H7 (cell line): ENCODE results near the gene ACOX1. TPM values are rescaled to one million over a fixed set of nuclear protein-coding genes. Genes with fewer than 3 reads are reported as not detected.

ENCODE experiments used
- DNase-seq: peaks from one replicate; pipeline ENCODE4 v3.0.0; 2012
- H3K27me3 ChIP-seq: 2 replicates; pipeline ENCODE4 v1.6.0; 2011; ENCODE audit warnings: mild to moderate bottlenecking, low read length; ENCODE audit not compliant: control insufficient read depth, insufficient read depth
- H3K36me3 ChIP-seq: replicated peaks from 2 replicates; pipeline ENCODE4 v1.5.1; 2011; ENCODE audit warnings: low read length; ENCODE audit not compliant: control insufficient read depth, insufficient read depth
- H3K4me3 ChIP-seq: 2 replicates; pipeline ENCODE4 v1.5.1; 2011; ENCODE audit warnings: low read depth, mild to moderate bottlenecking, control low read depth, low read length, moderate library complexity; ENCODE audit not compliant: insufficient read depth
- total RNA-seq: library from RNA; depleted of rRNA; stranded (reverse); fragments of >200 nt; shearing (Covaris generic); gene quantifications from 2 replicates; pipeline ENCODE4 v1.2.3, GENCODE V29; 2014

Gene ACOX1
- total RNA-seq, 1 experiment from 2014 or later = 38.3 TPM

DNA sequence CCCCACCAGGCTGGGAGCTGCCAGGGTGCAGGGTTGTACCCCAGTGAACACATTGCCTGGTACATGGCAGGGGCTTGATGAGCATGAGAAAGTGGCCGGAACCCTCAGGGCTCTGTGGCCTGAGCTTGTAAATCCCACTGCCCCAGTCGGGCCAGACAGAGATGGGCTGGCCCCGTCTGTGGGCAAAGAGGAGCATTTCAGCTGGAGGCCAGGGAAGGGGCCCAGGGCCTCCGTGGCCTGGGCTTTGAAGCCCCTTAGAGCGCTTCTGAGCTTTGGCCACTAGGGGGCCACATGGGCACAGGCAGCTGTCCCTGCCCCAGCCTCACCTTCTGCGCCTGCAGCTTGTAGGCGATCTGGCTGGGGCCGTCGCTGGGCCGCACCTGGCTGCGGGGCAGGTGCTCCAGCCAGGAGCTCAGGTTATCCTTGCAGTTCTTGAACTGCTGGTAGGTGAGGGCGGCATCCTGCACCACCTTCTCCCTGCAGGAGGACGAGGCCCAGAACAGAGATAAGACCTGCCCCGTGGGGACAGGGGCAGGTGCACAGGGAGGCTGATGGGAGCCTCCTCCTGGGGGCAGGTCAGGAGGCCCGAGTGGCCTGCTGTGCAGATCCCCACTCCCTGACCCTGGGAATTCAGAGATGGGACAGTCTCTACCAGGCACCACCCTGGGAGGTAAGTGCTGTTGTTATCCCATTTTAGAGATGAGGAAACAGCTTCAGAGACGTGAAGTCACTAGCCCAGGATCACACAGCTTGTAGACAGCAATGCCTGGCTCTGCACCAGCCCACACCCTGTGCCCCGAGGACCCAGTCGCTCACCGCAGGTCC, 35.3 kb upstream of the ACOX1 start:
- peak; percentile 98 for DNase-seq
- Histone ChIP-seq H3K36me3 (no peaks in the 10 kb centered on the region), H3K27me3 (no peaks in the 10 kb centered on the region), H3K4me3 (no peak overlapping the region)

DNA sequence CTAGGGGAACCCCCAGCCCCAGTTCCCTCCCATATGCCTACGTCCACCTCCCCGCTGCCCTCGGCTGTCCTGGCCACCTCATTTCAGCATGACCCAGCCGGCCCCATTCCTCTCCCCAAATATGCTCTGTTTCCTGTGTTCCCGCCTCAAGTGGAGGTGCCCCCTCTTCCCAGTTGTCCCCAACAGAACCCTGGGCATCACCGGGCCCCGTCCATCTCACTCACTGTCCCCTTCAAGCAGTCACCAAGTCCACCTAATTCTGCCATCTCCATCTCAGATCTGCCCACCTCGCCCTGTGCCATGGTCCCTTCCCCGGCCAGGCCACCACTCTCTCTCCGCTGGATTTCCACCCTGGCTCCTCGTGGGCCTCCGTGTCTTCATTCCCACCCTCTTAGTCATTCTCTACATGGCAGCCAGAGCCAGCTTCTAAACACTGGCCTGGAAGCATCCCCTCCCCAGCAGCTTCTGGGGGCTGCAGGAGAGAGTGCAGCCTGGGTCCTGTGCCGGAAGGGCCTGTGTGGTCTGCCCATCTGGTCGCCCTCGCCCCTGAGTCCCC, 34.5 kb upstream of the ACOX1 start:
- H3K4me3 ChIP-seq = no peak overlapping the region
- no peaks in the 10 kb centered on the region for H3K36me3 ChIP-seq
- no peak for DNase-seq
- no peaks in the 10 kb centered on the region for H3K27me3 ChIP-seq

GRCh38 chr17:76011951-76012350, 33.0 kb upstream of the ACOX1 start:
- Histone ChIP-seq H3K27me3 (no peaks in the 10 kb centered on the region), H3K36me3 (no peaks in the 10 kb centered on the region), H3K4me3 (no peak overlapping the region)
- DNase-seq = no peak

GRCh38 chr17:76009969-76010661, 31.1 kb upstream of the ACOX1 start:
- no peaks in the 10 kb centered on the region for H3K27me3 ChIP-seq
- H3K4me3 ChIP-seq = no peak overlapping the region
- H3K36me3 ChIP-seq = no peaks in the 10 kb centered on the region
- DNase-seq = no peak

DNA sequence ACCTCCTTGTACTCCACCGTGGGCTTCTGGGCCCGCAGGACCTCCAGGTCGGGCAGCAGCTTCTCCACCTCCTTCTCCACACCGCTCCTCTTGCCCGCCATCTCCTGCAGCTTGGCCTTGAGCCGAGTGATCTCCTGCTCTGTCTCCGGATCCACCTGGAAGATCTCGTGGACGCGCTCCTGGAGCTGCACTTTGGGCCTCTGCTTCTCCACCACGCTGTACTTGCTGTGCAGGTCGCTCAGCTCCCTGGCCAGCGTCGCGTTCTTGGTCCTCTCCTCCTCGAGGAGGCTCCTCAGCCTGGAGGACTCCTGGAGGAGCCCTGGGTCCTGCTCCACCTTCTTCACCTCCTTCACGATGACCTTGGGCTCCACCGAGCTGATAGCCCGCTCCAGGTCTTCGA, 30.5 kb upstream of the ACOX1 start:
- no peak for DNase-seq
- Histone ChIP-seq H3K4me3 (no peak overlapping the region), H3K27me3 (no peaks in the 10 kb centered on the region), H3K36me3 (no peaks in the 10 kb centered on the region)

DNA sequence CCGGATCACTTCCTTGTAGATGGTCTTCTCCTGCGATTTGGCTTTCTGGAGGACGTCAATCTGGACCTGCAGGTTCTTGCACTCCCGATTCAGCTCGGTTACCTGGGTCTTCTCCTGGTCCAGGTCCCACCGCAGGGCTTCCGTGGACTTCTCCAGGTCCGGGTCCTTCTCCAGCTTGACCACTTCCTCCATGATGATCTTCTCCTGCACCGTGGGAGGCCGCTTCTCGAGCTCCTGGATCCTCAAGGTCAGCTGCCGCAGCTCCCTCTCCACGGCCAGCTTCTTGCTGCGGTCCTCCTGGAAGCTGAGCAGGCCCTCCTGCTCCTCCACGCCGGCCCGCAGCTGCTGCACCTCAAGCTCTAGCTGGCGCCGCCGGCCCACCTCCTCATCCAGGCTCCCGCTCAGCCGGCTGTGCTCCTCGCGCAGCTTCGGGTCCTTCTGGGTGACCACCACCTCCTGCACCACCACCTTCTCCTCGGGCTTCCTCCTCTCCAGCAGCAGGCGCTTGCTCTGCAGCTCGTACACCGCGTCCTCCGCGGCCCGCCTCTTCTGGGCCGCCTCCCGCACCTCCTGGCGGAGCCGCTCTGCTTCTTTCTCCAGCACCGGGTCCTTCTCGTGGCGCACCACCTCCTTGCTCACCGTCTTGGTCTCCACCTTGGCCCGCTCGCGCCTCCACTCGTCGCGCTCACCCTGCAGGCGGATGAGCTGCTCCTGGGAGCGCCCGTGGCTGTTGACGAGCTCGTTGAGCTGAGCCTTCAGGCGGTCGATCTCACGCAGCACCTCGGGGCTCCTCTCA, 29.9 kb upstream of the ACOX1 start:
- Histone ChIP-seq H3K4me3 (no peak overlapping the region), H3K36me3 (no peaks in the 10 kb centered on the region), H3K27me3 (no peaks in the 10 kb centered on the region)
- no peak for DNase-seq

DNA sequence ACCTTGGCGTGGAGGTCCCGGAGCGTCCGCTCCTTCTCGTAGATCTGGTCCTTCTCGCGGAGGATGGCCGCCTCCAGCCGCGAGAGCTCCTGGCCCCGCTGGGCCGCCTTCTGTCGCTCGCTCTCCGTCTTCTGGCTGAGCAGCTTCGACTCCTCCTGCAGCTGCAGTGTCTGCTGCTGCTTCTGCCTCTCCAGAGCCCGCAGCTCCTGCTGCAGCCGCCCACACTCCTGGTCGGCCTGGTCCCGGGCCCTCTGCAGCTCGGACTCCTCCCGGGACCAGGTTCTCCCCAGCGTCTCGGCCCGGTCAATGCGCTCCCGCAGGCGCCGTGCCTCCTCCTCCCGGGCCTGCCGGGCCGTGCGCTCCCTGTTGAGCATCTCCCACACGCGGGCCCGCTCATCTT, 29.2 kb upstream of the ACOX1 start:
- H3K4me3 ChIP-seq = no peak overlapping the region
- no peak for DNase-seq
- H3K36me3 ChIP-seq = no peaks in the 10 kb centered on the region; the same call in 1 of the 2 replicates
- no peaks in the 10 kb centered on the region for H3K27me3 ChIP-seq

GRCh38 chr17:76007850-76008165, 28.8 kb upstream of the ACOX1 start:
- H3K27me3 ChIP-seq = no peaks in the 10 kb centered on the region
- no peak for DNase-seq
- no peak overlapping the region for H3K4me3 ChIP-seq
- H3K36me3 ChIP-seq = no peaks in the 10 kb centered on the region; the same call in 1 of the 2 replicates

GRCh38 chr17:76007131-76007849, 28.3 kb upstream of the ACOX1 start:
- DNase-seq = no peak
- Histone ChIP-seq H3K27me3 (no peaks in the 10 kb centered on the region), H3K36me3 (no peaks in the 10 kb centered on the region; the same call in 1 of the 2 replicates), H3K4me3 (no peak overlapping the region)

- Histone ChIP-seq H3K27me3 (no peaks in the 10 kb centered on the region), H3K4me3 (no peak overlapping the region), H3K36me3 (no peaks in the 10 kb centered on the region; the same call in 1 of the 2 replicates)
- peak; percentile 95 for DNase-seq
Measured at GRCh38 chr17:76005263-76006149, 26.5 kb upstream of the ACOX1 start.

DNA sequence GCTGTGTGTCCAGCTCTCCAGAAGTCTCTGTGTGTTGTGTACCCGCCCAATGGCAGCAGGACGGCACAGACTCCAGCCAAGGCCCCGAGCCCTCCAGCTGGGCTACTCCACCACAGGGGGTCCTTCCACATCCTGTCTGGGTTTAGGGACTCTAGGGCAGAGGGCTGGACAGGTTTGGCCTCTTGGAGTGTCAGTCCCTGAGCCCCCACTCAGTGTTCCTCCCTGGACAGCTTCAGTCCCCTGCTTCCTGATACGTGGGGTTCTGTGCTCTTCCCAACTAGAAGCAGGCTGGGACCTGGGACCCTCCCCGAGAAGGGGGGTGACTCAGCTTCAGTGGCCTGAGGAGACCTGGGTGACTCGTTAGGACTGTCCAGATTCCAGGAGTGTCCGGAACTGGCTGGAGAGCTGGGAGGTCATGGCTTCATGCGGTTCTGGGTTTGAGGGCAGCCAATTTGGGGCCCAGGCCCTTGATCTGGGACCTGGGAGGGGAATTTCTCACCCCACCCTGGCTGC, 25.8 kb upstream of the ACOX1 start:
- no peaks in the 10 kb centered on the region; the same call in 1 of the 2 replicates for H3K36me3 ChIP-seq
- H3K4me3 ChIP-seq = no peak overlapping the region
- DNase-seq = no peak
- H3K27me3 ChIP-seq = no peaks in the 10 kb centered on the region

DNA sequence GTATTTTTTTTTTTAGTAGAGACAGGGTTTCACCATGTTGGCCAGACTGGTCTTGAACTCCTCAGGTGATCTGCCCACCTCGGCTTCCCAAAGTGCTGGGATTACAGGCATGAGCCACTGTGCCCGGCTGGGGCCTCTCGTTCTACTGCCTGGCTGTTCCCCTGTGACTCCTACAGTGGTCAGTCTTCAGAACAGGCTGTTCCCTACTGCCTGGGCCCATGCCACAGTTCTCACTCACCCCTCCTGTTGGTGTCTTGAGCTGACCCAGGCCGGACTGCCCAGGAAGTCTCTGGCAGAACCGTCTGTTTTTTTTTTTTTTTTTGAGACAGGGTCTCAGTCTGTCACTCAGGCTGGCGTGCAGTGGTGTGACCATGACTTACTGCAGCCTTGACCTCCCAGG, 24.9 kb upstream of the ACOX1 start:
- Histone ChIP-seq H3K27me3 (no peaks in the 10 kb centered on the region), H3K36me3 (no peaks in the 10 kb centered on the region; the same call in 1 of the 2 replicates), H3K4me3 (no peak overlapping the region)
- no peak for DNase-seq

GRCh38 chr17:76002100-76002499, 23.1 kb upstream of the ACOX1 start:
- Histone ChIP-seq H3K27me3 (no peaks in the 10 kb centered on the region), H3K4me3 (no peak overlapping the region)

More at GRCh38 chr17:76002100-76002499, 23.1 kb upstream of the ACOX1 start:
- DNase-seq = no peak
- H3K36me3 ChIP-seq = no peaks in the 10 kb centered on the region; the same call in none of the 2 replicates
